CD4-positive, alpha-beta T cell treated with Interleukin-1 beta for 1 hour (primary cell): ENCODE results near the gene SNRK.

Experiments
- DNase-seq, 2 donors: peaks; one replicate each; pipeline ENCODE4 v3.0.0-alpha.2; 2020 to 2022

SNRK gene

GRCh38 chr3:43309372-43310305, 23.3 kb downstream of the SNRK start:
- DNase-seq, result no peak

- no peak for DNase-seq
These were observed 30.6 kb downstream of the SNRK start for GRCh38 chr3:43316783-43317460.

GRCh38 chr3:43317461-43318316, 31.3 kb downstream of the SNRK start:
- no peak for DNase-seq

GRCh38 chr3:43319376-43319775, 33.0 kb downstream of the SNRK start:
- no peak for DNase-seq

- no peak for DNase-seq
These were observed 33.5 kb downstream of the SNRK start for GRCh38 chr3:43319794-43320193.

GRCh38 chr3:43320288-43320687, 33.9 kb downstream of the SNRK start:
- no peak for DNase-seq

- no peak for DNase-seq
These were observed 37.2 kb downstream of the SNRK start for GRCh38 chr3:43323541-43323940.

- no peak for DNase-seq
These were observed 40.7 kb downstream of the SNRK start for GRCh38 chr3:43326891-43327581.

- no peak for DNase-seq
These were observed 41.2 kb downstream of the SNRK start for GRCh38 chr3:43327582-43327979.

- DNase-seq, result no peak
These were observed 42.3 kb downstream of the SNRK start for GRCh38 chr3:43328653-43329052.

- no peak for DNase-seq
These were observed 44.6 kb downstream of the SNRK start for GRCh38 chr3:43330981-43331380.

- no peak for DNase-seq
These were observed 45.0 kb downstream of the SNRK start for GRCh38 chr3:43331381-43331780.

GRCh38 chr3:43334976-43335375, 48.6 kb downstream of the SNRK start:
- no peak for DNase-seq

GRCh38 chr3:43335799-43336198, 49.5 kb downstream of the SNRK start:
- no peak for DNase-seq

- no peak for DNase-seq
These were observed 52.0 kb downstream of the SNRK start for GRCh38 chr3:43338295-43338694.

- no peak for DNase-seq
These were observed 54.1 kb downstream of the SNRK start for GRCh38 chr3:43340403-43340802.

GRCh38 chr3:43341788-43342187, 55.4 kb downstream of the SNRK start:
- no peak for DNase-seq

- peak in 1 of 2 donors; percentile 30 for DNase-seq
These were observed 56.8 kb downstream of the SNRK start for GRCh38 chr3:43343185-43343584.

- no peak for DNase-seq
These were observed 57.5 kb downstream of the SNRK start for GRCh38 chr3:43343815-43344214.

GRCh38 chr3:43344520-43344919, 58.2 kb downstream of the SNRK start:
- DNase-seq, result no peak

- no peak for DNase-seq
These were observed 58.9 kb downstream of the SNRK start for GRCh38 chr3:43345246-43345645.

GRCh38 chr3:43345877-43346276, 59.5 kb downstream of the SNRK start:
- DNase-seq, result no peak
